Gastroesophageal sphincter (tissue), 4 donors: ENCODE results near the gene ZNF512B. TPM values are rescaled to one million over a fixed set of nuclear protein-coding genes. Genes with fewer than 3 reads are reported as not detected.

ENCODE experiments used
- ATAC-seq: fragments of 150-250 bp; one replicate; pipeline ENCODE4 v1.9.1; 2016; ENCODE audit warnings: mild to moderate bottlenecking, moderate library complexity
- H3K27ac ChIP-seq, 4 donors: fragments of 200-600 bp; sonication (generic) in 3 of 4; 1 replicate in 3 of 4; 2 replicates in 1 of 4; pipeline ENCODE4 v1.5.1; 2016 to 2019
- H3K27me3 ChIP-seq: fragments of 200-600 bp; sonication (generic); one replicate; pipeline ENCODE4 v1.5.1; 2019
- H3K36me3 ChIP-seq, 2 donors: fragments of 200-600 bp; sonication (generic); one replicate each; pipeline ENCODE4 v1.5.1; 2019; ENCODE audit warnings: control low read depth in 1 of 2
- H3K4me1 ChIP-seq, 3 donors: fragments of 200-600 bp; sonication (generic); 1 replicate in 2 of 3; 2 replicates in 1 of 3; pipeline ENCODE4 v1.5.1; 2016 to 2019; ENCODE audit warnings: control low read depth in 2 of 3
- H3K4me3 ChIP-seq, 2 donors: fragments of 200-600 bp; sonication (generic); one replicate each; pipeline ENCODE4 v1.5.1; 2019; ENCODE audit warnings: mild to moderate bottlenecking in 1 of 2, moderate library complexity in 1 of 2
- H3K9me3 ChIP-seq, 3 donors: fragments of 200-600 bp; sonication (generic); one replicate each; pipeline ENCODE4 v1.5.1; 2017 to 2019; ENCODE audit warnings: control low read depth in 2 of 3
- EP300 ChIP-seq: sonication (generic); formaldehyde crosslinking; IDR thresholded peaks from one replicate; pipeline ENCODE4 v1.6.1; 2017; ENCODE audit warnings: antibody characterized with exemption, mild to moderate bottlenecking
- POLR2A ChIP-seq, 2 donors: fragments of 450-650 bp; IDR thresholded peaks; one replicate each; pipeline ENCODE4 v1.6.1; 2017; ENCODE audit warnings: antibody characterized with exemption in 2 of 2, mild to moderate bottlenecking in 2 of 2, moderate library complexity in 1 of 2
- POLR2AphosphoS5 ChIP-seq: sonication (generic); formaldehyde crosslinking; IDR thresholded peaks from one replicate; pipeline ENCODE4 v1.6.1; 2017; ENCODE audit warnings: antibody characterized with exemption
- WGBS, 2 donors: methylation state at CpG; one replicate each; pipeline ENCODE4 v1.1.5; 2018; ENCODE audit warnings: low coverage in 1 of 2; 5-methylcytosine and 5-hydroxymethylcytosine counted together
- total RNA-seq, 4 donors: library from RNA; depleted of rRNA; stranded (reverse); fragments of >200 nt; gene quantifications; one replicate each; pipeline ENCODE4 v1.1.0, GENCODE V29; 2016
- TF ChIP-seq, protein P1 (sequence below), 4 experiments: fragments of 200-600 bp in 2 of 4; fragments of 450-650 bp in 2 of 4; sonication (generic) in 1 of 4; IDR thresholded peaks; one replicate each; pipeline ENCODE4 v1.5.1; 2017 to 2019; ENCODE audit warnings: antibody characterized with exemption in 4 of 4, mild to moderate bottlenecking in 2 of 4, moderate library complexity in 2 of 4

ZNF512B gene
- total RNA-seq, 4 donors from 2014 or later = 9.0 to 13.8 (median 10.0) TPM

DNA sequence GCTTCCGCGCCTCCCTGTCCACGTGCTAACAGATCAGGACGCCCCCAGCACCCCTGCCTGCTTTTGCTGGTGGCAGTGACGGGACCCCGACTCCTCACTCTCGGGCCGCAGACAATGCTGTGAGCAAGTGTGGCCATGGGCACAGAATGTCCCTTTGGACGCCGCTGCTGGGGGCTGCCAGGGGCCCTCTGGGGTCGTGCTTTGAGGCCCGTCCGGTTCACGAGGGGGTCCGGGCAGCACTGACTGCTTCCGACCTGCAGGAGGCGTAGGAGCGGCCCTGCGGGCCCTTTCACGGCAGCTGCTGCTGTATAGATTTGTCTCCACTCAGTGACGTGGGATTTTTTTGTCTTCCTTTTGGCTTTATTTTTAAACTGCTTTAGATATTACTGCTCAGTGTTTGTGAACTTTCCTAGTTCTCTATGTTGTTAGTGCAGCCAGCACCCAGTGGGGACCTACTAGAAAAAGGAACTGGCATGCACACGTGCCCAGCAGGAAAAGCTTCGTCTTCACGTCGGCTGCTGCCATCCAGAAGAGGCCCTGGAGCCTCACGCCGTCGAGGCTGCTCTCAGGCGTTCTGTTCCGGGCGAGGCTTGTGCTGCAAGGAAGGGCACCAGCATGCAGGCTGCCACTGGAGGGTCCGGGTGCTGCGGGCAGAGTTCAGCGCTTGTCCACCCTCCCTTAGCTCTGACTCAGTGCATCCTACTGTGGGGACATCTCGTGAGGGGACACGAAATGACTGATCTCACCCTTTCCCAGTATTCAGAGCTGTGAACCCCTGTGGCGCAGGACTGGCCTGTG lies 35.3 kb downstream of the ZNF512B start:
- 70 to 100% methylated on average over 1 to 19 of the region's 37 CpGs for WGBS, 2 donors
- ATAC-seq = no peak
- Histone ChIP-seq H3K9me3 (no peaks in the 10 kb centered on the region), H3K27me3 (no peaks in the 10 kb centered on the region), H3K27ac (no peak overlapping the region), H3K4me3 (no peak overlapping the region), H3K36me3 (peaks cover 0 to 92% of the 10 kb centered on the region in 2 donors), H3K4me1 (no peaks in the 10 kb centered on the region)
- TF ChIP-seq EP300 (no peak), POLR2A (IDR thresholded peaks at IDR 0.05) (no peak), POLR2AphosphoS5 (no peak)
- TF ChIP-seq, protein P1, sequence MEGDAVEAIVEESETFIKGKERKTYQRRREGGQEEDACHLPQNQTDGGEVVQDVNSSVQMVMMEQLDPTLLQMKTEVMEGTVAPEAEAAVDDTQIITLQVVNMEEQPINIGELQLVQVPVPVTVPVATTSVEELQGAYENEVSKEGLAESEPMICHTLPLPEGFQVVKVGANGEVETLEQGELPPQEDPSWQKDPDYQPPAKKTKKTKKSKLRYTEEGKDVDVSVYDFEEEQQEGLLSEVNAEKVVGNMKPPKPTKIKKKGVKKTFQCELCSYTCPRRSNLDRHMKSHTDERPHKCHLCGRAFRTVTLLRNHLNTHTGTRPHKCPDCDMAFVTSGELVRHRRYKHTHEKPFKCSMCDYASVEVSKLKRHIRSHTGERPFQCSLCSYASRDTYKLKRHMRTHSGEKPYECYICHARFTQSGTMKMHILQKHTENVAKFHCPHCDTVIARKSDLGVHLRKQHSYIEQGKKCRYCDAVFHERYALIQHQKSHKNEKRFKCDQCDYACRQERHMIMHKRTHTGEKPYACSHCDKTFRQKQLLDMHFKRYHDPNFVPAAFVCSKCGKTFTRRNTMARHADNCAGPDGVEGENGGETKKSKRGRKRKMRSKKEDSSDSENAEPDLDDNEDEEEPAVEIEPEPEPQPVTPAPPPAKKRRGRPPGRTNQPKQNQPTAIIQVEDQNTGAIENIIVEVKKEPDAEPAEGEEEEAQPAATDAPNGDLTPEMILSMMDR (IDR thresholded peaks at IDR 0.05) = peak in 2 of 4 experiments; percentile 32 to 52

DNA sequence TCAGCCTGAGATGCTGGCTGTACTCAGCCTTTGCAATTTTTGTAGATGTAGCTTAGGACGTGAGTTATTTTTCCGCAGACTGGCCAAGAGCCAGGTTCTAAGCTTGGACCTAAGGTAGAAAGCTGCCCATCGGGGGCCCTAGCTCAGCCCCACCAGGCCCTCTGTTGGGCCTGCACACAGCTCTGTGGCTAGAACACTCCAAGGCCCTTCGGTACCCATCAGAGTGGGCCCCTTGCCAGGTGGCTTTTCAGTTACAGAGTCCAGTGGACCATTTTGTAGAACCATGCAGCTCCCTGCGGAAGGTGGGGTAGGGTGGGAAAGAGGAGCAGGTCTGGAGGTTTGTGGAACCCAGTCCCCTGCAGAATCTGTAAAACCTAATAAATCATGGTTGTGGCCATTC lies 36.1 kb downstream of the ZNF512B start:
- 72% methylated on average over 3 of the region's 5 CpGs; no CpG with 5 or more reads in 1 of the 2 donors for WGBS, 2 donors
- Histone ChIP-seq H3K27ac (no peak overlapping the region), H3K4me3 (no peak overlapping the region), H3K4me1 (no peaks in the 10 kb centered on the region), H3K27me3 (no peaks in the 10 kb centered on the region), H3K36me3 (peaks cover 0 to 92% of the 10 kb centered on the region in 2 donors), H3K9me3 (no peaks in the 10 kb centered on the region)
- TF ChIP-seq, protein P1 (IDR thresholded peaks at IDR 0.05) = no peak
- no peak for TF ChIP-seq EP300
- no peak for TF ChIP-seq POLR2AphosphoS5
- no peak for TF ChIP-seq POLR2A (IDR thresholded peaks at IDR 0.05)
- ATAC-seq = no peak

DNA sequence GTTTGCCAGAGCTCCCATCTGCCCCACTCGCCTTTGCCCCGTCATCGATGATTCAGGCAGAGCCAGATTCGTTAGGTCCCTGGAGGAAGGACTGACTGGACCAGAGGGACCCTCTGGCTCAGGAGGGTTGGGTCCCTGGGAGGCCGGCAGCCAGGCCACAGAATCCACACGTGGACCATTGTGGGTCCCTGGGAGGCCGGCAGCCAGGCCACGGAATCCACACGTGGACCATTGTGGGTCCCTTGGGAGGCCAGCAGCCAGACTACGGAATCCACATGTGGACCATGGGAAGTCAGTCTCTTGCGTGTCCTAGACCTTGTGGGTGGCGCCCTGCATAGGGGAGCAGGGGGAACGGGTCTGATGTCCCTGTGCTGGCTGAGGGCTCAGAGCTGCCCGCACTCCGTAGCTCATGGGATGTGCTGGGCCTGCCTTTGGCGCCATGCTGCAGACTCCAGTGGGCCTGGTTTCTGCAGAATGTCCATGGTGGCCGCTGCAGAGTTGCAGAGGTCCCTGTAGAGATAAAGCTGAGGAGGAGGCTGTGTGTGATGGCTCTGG lies 37.0 kb downstream of the ZNF512B start:
- H3K4me3 ChIP-seq = no peak overlapping the region
- TF ChIP-seq, protein P1 (IDR thresholded peaks at IDR 0.05) = no peak
- TF ChIP-seq POLR2AphosphoS5 (no peak), POLR2A (IDR thresholded peaks at IDR 0.05) (no peak), EP300 (no peak)
- no CpG with 5 or more reads among the region's 17 CpGs for WGBS, 2 donors
- no peak overlapping the region for H3K27ac ChIP-seq
- H3K4me1 ChIP-seq = no peaks in the 10 kb centered on the region
- ATAC-seq = no peak
- H3K27me3 ChIP-seq = no peaks in the 10 kb centered on the region
- peaks cover 0 to 93% of the 10 kb centered on the region in 2 donors for H3K36me3 ChIP-seq
- no peaks in the 10 kb centered on the region for H3K9me3 ChIP-seq

DNA sequence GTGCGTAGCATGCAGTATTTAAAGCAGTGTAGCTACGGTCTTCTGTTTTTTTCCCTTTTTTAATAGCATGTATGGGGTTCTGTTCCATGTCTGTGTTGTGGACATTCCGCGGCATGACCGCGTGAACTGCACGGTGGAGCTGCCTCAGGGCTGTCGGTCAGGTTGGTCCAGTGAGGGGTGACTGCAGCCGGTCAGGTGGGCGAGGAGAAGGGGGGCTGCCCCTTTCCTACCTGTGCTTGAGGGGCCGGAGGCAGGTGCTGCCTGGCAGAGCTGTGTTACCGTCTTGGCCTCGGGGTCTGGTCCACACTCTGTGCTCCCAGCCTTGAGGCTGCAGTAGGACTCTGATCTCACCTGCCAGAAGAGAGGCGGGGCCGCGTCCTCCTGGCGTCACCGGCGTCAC lies 38.0 kb downstream of the ZNF512B start:
- no peak overlapping the region for H3K4me3 ChIP-seq
- no peaks in the 10 kb centered on the region for H3K27me3 ChIP-seq
- H3K4me1 ChIP-seq = no peaks in the 10 kb centered on the region
- TF ChIP-seq POLR2AphosphoS5 (no peak), EP300 (no peak), POLR2A (IDR thresholded peaks at IDR 0.05) (no peak)
- TF ChIP-seq, protein P1 (IDR thresholded peaks at IDR 0.05) = no peak
- H3K9me3 ChIP-seq = no peaks in the 10 kb centered on the region
- H3K27ac ChIP-seq = no peak overlapping the region
- WGBS, 2 donors = 93 to 96% methylated on average over 3 to 14 of the region's 19 CpGs
- H3K36me3 ChIP-seq = peaks cover 0 to 94% of the 10 kb centered on the region in 2 donors
- ATAC-seq = no peak
